Progenitor cell of endocrine pancreas (in vitro differentiated cells): ENCODE results near the gene ASB4. TPM values are rescaled to one million over a fixed set of nuclear protein-coding genes. Genes with fewer than 3 reads are reported as not detected.
"Not testable (repeated sequence)": the region's sequence is repeated elsewhere in the genome, so short reads cannot be mapped to it uniquely, and the experiment has no call there.

Experiments used
- DNase-seq: peaks from one replicate; pipeline ENCODE4 v3.0.0; 2021; ENCODE audit warnings: low spot score; ENCODE audit not compliant: unreplicated experiment
- H3K27ac Mint-ChIP-seq: 2 replicates; pipeline ENCODE4 v1.8.0; 2021; ENCODE audit warnings: mild to moderate bottlenecking, moderate library complexity, mixed read lengths
- H3K27me3 Mint-ChIP-seq: 2 replicates; pipeline ENCODE4 v1.8.0; 2021; ENCODE audit warnings: mixed read lengths
- H3K36me3 Mint-ChIP-seq: 2 replicates; pipeline ENCODE4 v1.8.0; 2022; ENCODE audit warnings: mixed read lengths; ENCODE audit not compliant: insufficient read depth
- H3K4me1 Mint-ChIP-seq: 2 replicates; pipeline ENCODE4 v1.8.0; 2021; ENCODE audit warnings: low read depth, mixed read lengths
- H3K4me3 Mint-ChIP-seq: 2 replicates; pipeline ENCODE4 v1.8.0; 2021; ENCODE audit warnings: low read depth, mild to moderate bottlenecking, moderate library complexity, mixed read lengths
- H3K9me3 Mint-ChIP-seq: 2 replicates; pipeline ENCODE4 v1.8.0; 2021; ENCODE audit warnings: low read depth, mixed read lengths
- total RNA-seq: library from RNA; stranded (reverse); gene quantifications from 2 replicates; pipeline ENCODE4 v1.2.1, GENCODE V29; 2021
- TF ChIP-seq, protein P1 (sequence below): fragments of 200-600 bp; sonication (generic); IDR thresholded peaks from one replicate; pipeline ENCODE4 v1.5.0; 2021; ENCODE audit warnings: antibody characterized with exemption, mild to moderate bottlenecking; ENCODE audit not compliant: unreplicated experiment

ASB4 gene
- total RNA-seq, 1 donor from 2014 or later, result not detected

GRCh38 chr7:95444796-95445195, 40.9 kb upstream of the ASB4 start:
- Mint-ChIP-seq H3K4me1 (peaks cover 24% of the 10 kb centered on the region), H3K27me3 (no peaks in the 10 kb centered on the region), H3K27ac (no peak overlapping the region), H3K4me3 (no peak overlapping the region), H3K36me3 (no peaks in the 10 kb centered on the region), H3K9me3 (no peaks in the 10 kb centered on the region)
- TF ChIP-seq, protein P1, sequence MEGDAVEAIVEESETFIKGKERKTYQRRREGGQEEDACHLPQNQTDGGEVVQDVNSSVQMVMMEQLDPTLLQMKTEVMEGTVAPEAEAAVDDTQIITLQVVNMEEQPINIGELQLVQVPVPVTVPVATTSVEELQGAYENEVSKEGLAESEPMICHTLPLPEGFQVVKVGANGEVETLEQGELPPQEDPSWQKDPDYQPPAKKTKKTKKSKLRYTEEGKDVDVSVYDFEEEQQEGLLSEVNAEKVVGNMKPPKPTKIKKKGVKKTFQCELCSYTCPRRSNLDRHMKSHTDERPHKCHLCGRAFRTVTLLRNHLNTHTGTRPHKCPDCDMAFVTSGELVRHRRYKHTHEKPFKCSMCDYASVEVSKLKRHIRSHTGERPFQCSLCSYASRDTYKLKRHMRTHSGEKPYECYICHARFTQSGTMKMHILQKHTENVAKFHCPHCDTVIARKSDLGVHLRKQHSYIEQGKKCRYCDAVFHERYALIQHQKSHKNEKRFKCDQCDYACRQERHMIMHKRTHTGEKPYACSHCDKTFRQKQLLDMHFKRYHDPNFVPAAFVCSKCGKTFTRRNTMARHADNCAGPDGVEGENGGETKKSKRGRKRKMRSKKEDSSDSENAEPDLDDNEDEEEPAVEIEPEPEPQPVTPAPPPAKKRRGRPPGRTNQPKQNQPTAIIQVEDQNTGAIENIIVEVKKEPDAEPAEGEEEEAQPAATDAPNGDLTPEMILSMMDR, result no peak
- DNase-seq, result no peak

GRCh38 chr7:95446618-95447017, 39.1 kb upstream of the ASB4 start:
- Mint-ChIP-seq H3K27me3 (no peaks in the 10 kb centered on the region), H3K4me3 (no peak overlapping the region), H3K4me1 (peaks cover 8% of the 10 kb centered on the region), H3K36me3 (no peaks in the 10 kb centered on the region), H3K27ac (no peak overlapping the region), H3K9me3 (no peaks in the 10 kb centered on the region)
- DNase-seq, result no peak
- TF ChIP-seq, protein P1, result no peak

DNA sequence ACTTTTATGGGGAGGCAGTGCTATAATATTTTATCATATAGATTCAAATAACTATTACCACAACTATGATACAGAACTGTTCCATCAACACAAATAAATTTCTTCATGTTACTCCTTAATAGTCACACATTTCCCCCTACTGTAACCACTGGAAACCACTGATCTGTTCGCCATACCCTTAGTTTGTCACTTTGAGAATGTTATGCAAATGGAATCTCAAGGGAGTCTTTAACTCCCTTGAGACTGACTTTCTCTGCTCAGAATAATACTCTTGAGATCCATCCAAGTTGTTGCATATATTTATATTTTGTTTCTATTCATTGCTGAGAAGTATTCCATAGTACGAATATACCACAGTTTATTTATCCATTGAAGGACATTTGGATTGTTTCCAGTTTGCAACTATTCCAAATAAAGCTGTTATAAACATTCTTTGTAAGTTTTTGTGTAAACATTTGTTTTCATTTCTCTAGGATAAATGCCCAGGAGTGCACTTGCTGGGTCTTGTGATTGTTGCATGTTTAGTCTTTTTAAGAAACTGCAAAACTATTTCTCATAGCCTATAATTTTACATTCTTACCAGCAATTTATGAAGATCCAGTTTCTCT, 31.2 kb upstream of the ASB4 start:
- no peak overlapping the region for H3K4me3 Mint-ChIP-seq
- no peaks in the 10 kb centered on the region for H3K4me1 Mint-ChIP-seq
- peaks cover 18% of the 10 kb centered on the region for H3K9me3 Mint-ChIP-seq
- DNase-seq, result no peak
- H3K27ac Mint-ChIP-seq, result no peak overlapping the region
- H3K36me3 Mint-ChIP-seq, result no peaks in the 10 kb centered on the region
- no peaks in the 10 kb centered on the region for H3K27me3 Mint-ChIP-seq
- TF ChIP-seq, protein P1, result no peak

GRCh38 chr7:95457947-95458346, 27.8 kb upstream of the ASB4 start:
- H3K4me3 Mint-ChIP-seq, result no peak overlapping the region
- peaks cover 4% of the 10 kb centered on the region for H3K36me3 Mint-ChIP-seq
- H3K4me1 Mint-ChIP-seq, result no peaks in the 10 kb centered on the region
- H3K27me3 Mint-ChIP-seq, result no peaks in the 10 kb centered on the region
- no peak for DNase-seq
- peaks cover 30% of the 10 kb centered on the region for H3K9me3 Mint-ChIP-seq
- H3K27ac Mint-ChIP-seq, result no peak overlapping the region
- TF ChIP-seq, protein P1, result no peak

DNA sequence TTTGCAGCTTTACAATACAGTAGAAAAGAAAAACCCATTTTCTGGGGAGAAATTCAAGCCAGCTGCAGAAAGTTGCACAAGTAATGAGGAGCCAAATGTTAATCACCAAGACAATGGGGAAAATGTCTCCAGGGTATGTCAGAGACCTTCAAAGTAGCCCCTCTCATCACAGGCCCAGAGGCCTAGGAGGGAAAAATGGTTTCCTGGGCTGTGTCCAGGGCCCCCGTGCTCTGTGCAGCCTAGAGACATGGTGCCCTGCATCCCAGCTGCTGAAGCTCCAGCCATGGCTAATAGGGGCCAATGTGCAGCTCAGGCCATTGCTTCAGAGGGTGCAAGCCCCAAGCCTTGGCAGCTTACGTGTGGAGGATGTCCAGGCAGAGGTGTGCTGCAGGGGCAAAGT, 25.1 kb upstream of the ASB4 start:
- H3K27me3 Mint-ChIP-seq, DNase-seq, H3K27ac Mint-ChIP-seq, H3K4me3 Mint-ChIP-seq, H3K36me3 Mint-ChIP-seq, H3K4me1 Mint-ChIP-seq: not testable (repeated sequence)
- peaks cover 30% of the 10 kb centered on the region for H3K9me3 Mint-ChIP-seq

- Mint-ChIP-seq H3K27ac (no peak overlapping the region), H3K4me1 (peaks cover 18% of the 10 kb centered on the region), H3K4me3 (no peak overlapping the region), H3K27me3 (no peaks in the 10 kb centered on the region), H3K9me3 (no peaks in the 10 kb centered on the region), H3K36me3 (no peaks in the 10 kb centered on the region)
- no peak for DNase-seq
- TF ChIP-seq, protein P1, result no peak
These were observed 17.7 kb upstream of the ASB4 start for GRCh38 chr7:95467912-95468607.
